IPS-15b (cell line): ENCODE measurements around the gene OR10J5.

Source experiments
- H3K27me3 ChIP-seq: one replicate; pipeline ENCODE4 v1.6.1; 2013; ENCODE audit warnings: low read length; ENCODE audit not compliant: control insufficient read depth, insufficient read depth
- H3K36me3 ChIP-seq: one replicate; pipeline ENCODE4 v1.6.1; 2013; ENCODE audit warnings: low read length; ENCODE audit not compliant: control insufficient read depth, insufficient read depth
- H3K4me1 ChIP-seq: one replicate; pipeline ENCODE4 v1.6.1; 2013; ENCODE audit warnings: mild to moderate bottlenecking, low read length; ENCODE audit not compliant: control insufficient read depth, insufficient read depth
- H3K4me3 ChIP-seq: one replicate; pipeline ENCODE4 v1.5.1; 2013; ENCODE audit warnings: low read depth, low read length
- H3K9ac ChIP-seq: one replicate; pipeline ENCODE4 v1.6.1; 2013; ENCODE audit warnings: low read depth, mild to moderate bottlenecking, low read length
- H3K9me3 ChIP-seq: one replicate; pipeline ENCODE4 v1.6.1; 2013; ENCODE audit warnings: mild to moderate bottlenecking, low read length; ENCODE audit not compliant: control insufficient read depth, insufficient read depth

OR10J5 gene

DNA sequence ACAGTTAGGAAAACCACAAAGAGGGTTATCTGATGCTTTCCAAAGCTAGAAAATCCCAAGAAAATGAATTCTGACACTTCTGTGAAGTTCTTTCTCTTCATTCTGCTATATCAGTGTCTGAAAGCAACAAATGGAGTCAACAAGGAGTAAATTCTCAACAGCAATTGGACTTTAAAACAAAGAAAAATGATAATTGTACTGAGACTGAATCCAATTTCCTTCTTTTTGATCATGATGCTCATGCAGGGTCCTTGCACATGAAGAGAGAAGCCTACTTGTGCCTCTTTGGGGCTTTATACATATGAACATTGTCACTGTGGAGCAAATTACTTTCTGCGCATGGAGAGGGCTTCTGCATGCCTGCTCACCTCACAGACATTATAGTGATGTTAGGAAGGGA is at the start of gene OR10J5:
TSS of gene OR10J5 (minus strand) at position 101 of the 400 bp plus-strand sequence. CDS start at position 101, 0 bp downstream.
- no peak within 1 kb of the TSS for H3K4me3 ChIP-seq
- H3K27me3 ChIP-seq: no peaks in the 10 kb centered on the region
- no peaks in the 10 kb centered on the region for H3K9me3 ChIP-seq
- H3K36me3 ChIP-seq: no peaks in the 10 kb centered on the region
- H3K9ac ChIP-seq: no peak within 1 kb of the TSS
- H3K4me1 ChIP-seq: no peaks in the 10 kb centered on the region

DNA sequence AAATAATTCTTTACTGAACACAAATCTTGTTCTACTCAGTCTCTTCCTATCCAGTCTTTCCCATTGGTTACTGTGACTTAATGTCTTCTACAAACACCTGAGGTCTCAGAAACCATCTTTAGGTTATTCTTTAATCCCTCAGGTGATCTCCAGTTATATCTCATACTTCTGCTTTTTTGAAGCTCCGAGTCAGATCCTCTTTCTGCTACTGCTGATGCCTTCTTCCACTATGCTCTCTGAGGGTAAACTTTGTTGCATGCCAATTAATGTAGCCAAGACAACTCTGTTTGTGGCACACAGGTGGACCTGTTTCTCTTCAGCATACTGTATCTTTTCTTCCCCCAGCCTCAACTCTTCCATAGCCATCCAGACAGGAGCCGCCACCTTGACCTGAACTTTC is 48.7 kb upstream of the OR10J5 start:
- H3K9ac ChIP-seq: no peak overlapping the region
- no peaks in the 10 kb centered on the region for H3K9me3 ChIP-seq
- H3K4me3 ChIP-seq: no peak overlapping the region
- no peaks in the 10 kb centered on the region for H3K36me3 ChIP-seq
- H3K27me3 ChIP-seq: no peaks in the 10 kb centered on the region
- H3K4me1 ChIP-seq: no peaks in the 10 kb centered on the region

DNA sequence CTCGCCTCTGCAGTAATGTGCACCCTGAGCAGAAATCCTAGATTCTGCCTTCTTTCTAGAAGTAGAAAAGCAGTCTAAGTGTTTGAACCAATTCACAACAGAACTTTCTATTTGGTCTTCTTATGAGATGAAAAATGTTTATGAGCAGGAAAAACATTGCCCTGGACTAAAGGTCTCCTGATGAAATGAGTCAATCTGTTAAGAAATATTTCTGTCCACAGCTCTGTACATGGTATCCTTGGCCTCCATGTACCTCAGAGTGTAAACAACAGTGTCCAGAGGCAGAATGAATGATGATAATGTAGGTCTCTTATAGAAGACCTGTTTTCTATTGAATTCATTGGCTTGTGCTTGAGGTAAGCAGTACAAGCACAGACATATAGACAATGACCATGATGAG is 45.6 kb upstream of the OR10J5 start:
- Histone ChIP-seq H3K4me3 (no peak overlapping the region), H3K9me3 (no peaks in the 10 kb centered on the region)

DNA sequence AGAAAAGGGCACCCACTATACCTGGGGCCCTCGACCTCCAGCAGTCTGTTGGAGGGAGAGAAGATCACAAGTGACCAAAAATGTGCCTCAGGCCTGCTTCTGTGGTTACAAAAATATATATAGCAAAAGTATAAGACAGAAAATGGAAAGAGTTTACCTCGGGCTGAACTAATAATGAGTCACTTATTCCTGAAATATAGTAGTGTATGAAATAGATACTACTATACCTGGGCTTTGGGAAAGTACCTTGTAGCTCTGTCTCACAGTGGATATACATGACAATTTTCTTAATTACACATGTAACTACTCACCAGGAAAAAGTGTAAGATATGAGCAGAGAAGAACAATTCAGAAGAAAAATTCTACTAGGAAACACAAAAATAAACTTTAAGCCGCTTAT is 44.5 kb upstream of the OR10J5 start:
- H3K4me3 ChIP-seq: no peak overlapping the region
- H3K36me3 ChIP-seq: no peaks in the 10 kb centered on the region
- H3K4me1 ChIP-seq: no peaks in the 10 kb centered on the region
- H3K27me3 ChIP-seq: no peaks in the 10 kb centered on the region
- no peak overlapping the region for H3K9ac ChIP-seq
- no peaks in the 10 kb centered on the region for H3K9me3 ChIP-seq

More for the DNA sequence above, 45.6 kb upstream of the OR10J5 start:
- Histone ChIP-seq H3K27me3 (no peaks in the 10 kb centered on the region), H3K9ac (no peak overlapping the region), H3K36me3 (no peaks in the 10 kb centered on the region), H3K4me1 (no peaks in the 10 kb centered on the region)

- Histone ChIP-seq H3K9me3 (no peaks in the 10 kb centered on the region), H3K36me3 (no peaks in the 10 kb centered on the region), H3K4me3 (no peak overlapping the region)
These were observed 41.6 kb upstream of the OR10J5 start for GRCh38 chr1:159577446-159577845.

DNA sequence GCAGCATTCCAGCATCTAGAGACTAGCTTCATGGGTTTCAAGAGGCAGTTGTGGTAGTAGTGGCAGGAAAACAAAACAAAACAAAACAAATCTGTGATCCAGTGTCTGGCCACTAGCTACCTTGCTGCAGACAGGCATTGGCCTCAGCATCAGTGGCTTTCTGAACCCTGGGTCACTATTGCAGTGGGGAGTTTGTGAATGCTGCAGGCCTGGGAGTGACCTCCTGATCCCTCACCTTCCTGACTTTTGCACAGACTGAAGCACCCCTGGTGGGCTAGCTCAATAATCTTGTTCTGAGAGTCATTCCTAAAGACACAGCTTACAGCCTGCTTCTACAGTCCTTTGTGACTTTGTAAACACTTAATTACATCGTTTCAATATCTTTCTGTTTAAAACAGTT is 26.9 kb upstream of the OR10J5 start:
- no peak overlapping the region for H3K9ac ChIP-seq
- no peaks in the 10 kb centered on the region for H3K9me3 ChIP-seq
- H3K4me3 ChIP-seq: no peak overlapping the region
- no peaks in the 10 kb centered on the region for H3K27me3 ChIP-seq
- H3K36me3 ChIP-seq: no peaks in the 10 kb centered on the region
- H3K4me1 ChIP-seq: no peaks in the 10 kb centered on the region

More at GRCh38 chr1:159577446-159577845, 41.6 kb upstream of the OR10J5 start:
- H3K27me3 ChIP-seq: no peaks in the 10 kb centered on the region
- H3K4me1 ChIP-seq: no peaks in the 10 kb centered on the region
- H3K9ac ChIP-seq: no peak overlapping the region

DNA sequence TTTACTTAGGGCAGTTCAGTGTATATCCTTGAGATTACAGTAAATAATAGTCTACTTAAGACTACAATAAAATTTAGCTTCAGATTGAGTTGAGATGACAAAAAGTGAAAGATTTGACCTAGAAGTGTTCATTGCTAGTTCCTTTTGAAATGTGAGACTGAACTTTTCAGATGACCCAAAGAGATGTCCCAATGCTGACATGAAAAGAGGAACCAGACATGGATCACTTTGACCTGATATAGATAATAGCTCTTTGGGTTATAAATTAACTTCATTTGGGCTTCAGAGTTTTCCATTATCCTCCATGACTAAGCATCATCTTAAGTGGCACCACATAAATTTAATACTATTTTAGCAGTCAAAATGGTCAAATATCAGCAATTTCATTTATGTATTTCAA is 25.7 kb upstream of the OR10J5 start:
- Histone ChIP-seq H3K9me3 (no peaks in the 10 kb centered on the region), H3K4me1 (no peaks in the 10 kb centered on the region), H3K27me3 (no peaks in the 10 kb centered on the region), H3K36me3 (no peaks in the 10 kb centered on the region), H3K9ac (no peak overlapping the region), H3K4me3 (no peak overlapping the region)

DNA sequence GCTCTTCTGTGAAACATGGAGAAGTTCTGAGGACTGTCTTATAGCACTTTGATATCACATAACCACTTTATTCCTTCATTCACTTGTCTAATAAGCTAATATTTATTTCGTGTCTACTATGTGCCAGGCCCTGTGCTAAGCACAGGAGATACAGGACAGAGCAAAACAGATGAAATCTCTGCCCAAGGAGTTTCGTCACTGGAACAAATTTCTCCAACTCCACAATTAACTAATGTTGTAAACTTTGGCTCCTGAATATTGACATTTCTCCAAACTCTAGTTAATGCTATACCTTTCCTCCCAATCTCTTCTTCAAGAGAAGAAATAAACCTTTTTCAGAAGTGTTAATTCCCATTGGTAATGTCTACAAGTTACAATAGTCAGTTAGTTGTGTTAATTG is 24.8 kb upstream of the OR10J5 start:
- no peak overlapping the region for H3K9ac ChIP-seq
- H3K4me1 ChIP-seq: no peaks in the 10 kb centered on the region
- no peaks in the 10 kb centered on the region for H3K27me3 ChIP-seq
- H3K9me3 ChIP-seq: no peaks in the 10 kb centered on the region
- no peak overlapping the region for H3K4me3 ChIP-seq
- H3K36me3 ChIP-seq: no peaks in the 10 kb centered on the region

DNA sequence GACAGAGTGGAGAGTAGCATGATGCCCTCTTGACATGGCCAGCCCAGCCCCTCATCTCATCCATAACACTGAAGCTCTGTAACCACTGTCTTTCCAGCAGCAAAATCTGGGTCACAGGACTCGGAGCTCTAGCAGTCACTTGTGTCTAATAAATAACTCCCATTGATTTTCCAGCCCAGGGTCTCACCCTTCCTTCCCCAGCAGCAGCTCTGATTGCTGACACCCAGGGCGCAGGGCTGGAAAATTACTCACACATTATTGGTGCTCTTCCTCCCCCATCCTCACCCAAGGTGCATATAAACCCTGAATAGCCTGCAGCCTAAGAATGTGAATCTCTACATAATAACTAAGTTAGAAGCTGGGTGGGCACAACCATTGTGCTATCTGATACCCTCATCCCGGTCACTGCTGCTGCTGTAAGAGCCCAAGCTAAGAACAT is 21.1 kb upstream of the OR10J5 start:
- Histone ChIP-seq H3K27me3 (no peaks in the 10 kb centered on the region), H3K4me3 (no peak overlapping the region), H3K36me3 (no peaks in the 10 kb centered on the region), H3K9ac (no peak overlapping the region), H3K9me3 (no peaks in the 10 kb centered on the region), H3K4me1 (no peaks in the 10 kb centered on the region)

- Histone ChIP-seq H3K27me3 (no peaks in the 10 kb centered on the region), H3K9me3 (no peaks in the 10 kb centered on the region), H3K4me3 (no peak overlapping the region), H3K36me3 (no peaks in the 10 kb centered on the region), H3K9ac (no peak overlapping the region), H3K4me1 (no peaks in the 10 kb centered on the region)
These were observed 18.9 kb upstream of the OR10J5 start for GRCh38 chr1:159554696-159555095.

DNA sequence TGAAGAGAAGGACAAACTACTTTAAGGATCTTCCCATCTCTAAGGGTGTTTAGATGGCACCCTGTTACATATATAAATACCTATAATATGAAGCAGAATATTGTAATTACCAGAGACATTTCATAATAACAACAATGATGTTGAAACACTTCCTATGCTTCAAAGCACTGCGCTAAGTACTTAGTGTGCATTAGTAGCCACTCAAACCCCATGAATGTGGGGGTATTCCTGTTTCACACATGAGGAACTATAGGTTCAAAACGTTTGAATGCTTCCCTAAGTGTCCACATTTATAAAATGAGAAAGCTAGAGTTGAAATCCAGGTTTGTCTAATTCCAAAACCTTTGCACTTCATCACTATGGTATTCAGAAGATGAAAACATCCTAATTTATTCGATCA is 18.5 kb upstream of the OR10J5 start:
- Histone ChIP-seq H3K36me3 (no peaks in the 10 kb centered on the region), H3K27me3 (no peaks in the 10 kb centered on the region), H3K4me1 (no peaks in the 10 kb centered on the region), H3K9ac (no peak overlapping the region), H3K4me3 (no peak overlapping the region), H3K9me3 (no peaks in the 10 kb centered on the region)

DNA sequence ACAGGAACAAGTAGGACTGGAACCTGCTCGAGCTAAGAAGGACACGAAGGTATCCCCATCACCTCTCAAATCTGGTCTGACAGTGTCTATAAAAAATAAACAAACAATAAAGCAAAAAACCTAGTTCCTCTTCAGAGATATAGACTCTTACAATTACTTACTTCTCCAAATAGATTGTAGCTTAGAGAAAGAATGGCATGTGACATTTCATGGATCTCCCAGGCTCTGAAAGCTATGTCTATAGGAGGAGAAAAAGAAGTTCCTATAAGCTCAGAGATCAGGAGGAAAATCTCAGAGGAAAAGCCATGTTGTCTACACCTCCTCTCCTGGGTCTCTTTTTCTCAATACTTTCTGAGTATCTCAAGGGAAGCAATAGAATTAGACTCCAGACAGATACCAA is 12.3 kb upstream of the OR10J5 start:
- Histone ChIP-seq H3K9ac (no peak overlapping the region), H3K4me1 (no peaks in the 10 kb centered on the region), H3K27me3 (no peaks in the 10 kb centered on the region), H3K4me3 (no peak overlapping the region), H3K9me3 (no peaks in the 10 kb centered on the region), H3K36me3 (no peaks in the 10 kb centered on the region)

DNA sequence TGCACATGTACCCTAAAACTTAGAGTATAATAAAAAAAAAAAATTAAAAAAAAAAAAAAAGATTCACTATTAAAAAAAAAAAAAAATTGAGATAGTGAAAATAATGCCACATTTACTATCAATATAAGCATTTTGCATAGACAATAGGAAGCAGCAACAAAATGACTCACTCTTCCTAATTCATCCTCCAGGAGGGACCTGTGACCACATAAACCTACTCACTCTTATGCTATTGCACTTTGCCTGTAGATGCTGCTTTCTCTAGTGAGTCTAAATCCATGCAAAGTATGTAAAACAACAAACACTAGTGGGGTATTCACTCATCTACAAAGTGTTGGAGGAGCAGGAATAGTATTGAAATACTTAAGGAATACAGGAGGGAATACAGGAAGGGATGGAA is 2.9 kb downstream of the OR10J5 start:
- Histone ChIP-seq H3K9me3 (no peaks in the 10 kb centered on the region), H3K27me3 (no peaks in the 10 kb centered on the region), H3K4me3 (no peak overlapping the region), H3K9ac (no peak overlapping the region), H3K4me1 (no peaks in the 10 kb centered on the region), H3K36me3 (no peaks in the 10 kb centered on the region)
